ENCODE data around the gene TSPYL1. TPM values are rescaled to one million over a fixed set of nuclear protein-coding genes. Genes with fewer than 3 reads are reported as not detected.

Gene TSPYL1
- total and polyA plus RNA-seq, 2 of the 8 experiments (the other 6 are each of a cell fraction or from before 2014, with no cell fraction given): 33.2 to 79.1 TPM

GRCh38 chr6:116300566-116300965 lies 20.8 kb upstream of the TSPYL1 start:
- Histone ChIP-seq H2BK120ac (replicated peaks; ENCODE audit: low read depth, low read length) (no peak overlapping the region), H2BK12ac (ENCODE audit: low read depth, low read length) (no peak overlapping the region), H3K4me2 (ENCODE audit: insufficient read depth in 1 of 2, low read depth in 2 of 2, low read length in 2 of 2) (no peak overlapping the region), H2AK5ac (ENCODE audit: low read depth, low read length) (no peak overlapping the region), H4K5ac (ENCODE audit: insufficient read length, low read depth, low read length) (no peak overlapping the region), H3K4me3 (ENCODE audit: extremely low read depth in 1 of 4, insufficient read depth in 2 of 4, low read depth in 3 of 4, low read length in 4 of 4) (no peak overlapping the region), H4K91ac (replicated peaks; ENCODE audit: insufficient read length, low read length) (no peak overlapping the region), H3K23me2 (ENCODE audit: low read depth, low read length) (no peaks in the 10 kb centered on the region), H3K14ac (ENCODE audit: insufficient read length) (no peak overlapping the region), H2BK15ac (ENCODE audit: low read length) (no peak overlapping the region), H3K18ac (ENCODE audit: extremely low read depth, low read length) (no peak overlapping the region), H3K36me3 (ENCODE audit: control insufficient read depth in 2 of 4, insufficient read depth in 4 of 4, low read length in 3 of 4) (no peaks in the 10 kb centered on the region), H4K8ac (ENCODE audit: extremely low read depth, insufficient read depth, low read length) (no peak overlapping the region), H3K9me3 (ENCODE audit: insufficient read depth in 2 of 2, low read depth in 1 of 2, low read length in 1 of 2) (peaks cover 6 to 7% of the 10 kb centered on the region in 2 experiments), H3K23ac (ENCODE audit: insufficient read length) (no peak overlapping the region), H3K79me2 (ENCODE audit: control insufficient read depth in 1 of 2, insufficient read depth in 2 of 2, low read length in 2 of 2) (no peaks in the 10 kb centered on the region), H2BK5ac (ENCODE audit: low read depth, low read length) (no peak overlapping the region), H3K79me1 (ENCODE audit: low read depth, low read length) (no peaks in the 10 kb centered on the region), H3K56ac (replicated peaks; ENCODE audit: insufficient read length, low read depth, low read length) (no peak overlapping the region), H2AFZ (ENCODE audit: low read length) (no peak overlapping the region), H3K9ac (replicated peaks in 1 of 4; ENCODE audit: extremely low read depth in 1 of 4, low read depth in 3 of 4, low read length in 3 of 4) (no peak overlapping the region), H3K4ac (replicated peaks; ENCODE audit: insufficient read length, low read depth, low read length) (no peak overlapping the region), H2BK20ac (ENCODE audit: low read length) (no peak overlapping the region), H3K27me3 (replicated peaks in 1 of 4; ENCODE audit: control insufficient read depth in 3 of 4, extremely low read depth in 1 of 4, insufficient read depth in 3 of 4, low read length in 3 of 4) (no peaks in the 10 kb centered on the region), H3K27ac (ENCODE audit: low read depth, low read length) (no peak overlapping the region), H3K4me1 (replicated peaks in 1 of 4; ENCODE audit: control insufficient read depth in 3 of 4, insufficient read depth in 4 of 4, low read length in 3 of 4) (no peaks in the 10 kb centered on the region), H4K20me1 (replicated peaks in 1 of 2; ENCODE audit: control insufficient read depth in 1 of 2, insufficient read depth in 2 of 2, low read length in 2 of 2) (no peaks in the 10 kb centered on the region)
- CTCF ChIA-PET (ENCODE audit: partially characterized antibody): no interaction called here
- DNase-seq (ENCODE audit: low read depth in 1 of 2, low spot score in 2 of 2) (no peak), FAIRE-seq (no peak)
- 87% methylated on average over 1 of the region's 1 CpG; no CpG with 5 or more reads in 1 of the 2 experiments for WGBS, 2 experiments (ENCODE audit: extremely low coverage in 1 of 2, insufficient coverage in 1 of 2, insufficient read length in 1 of 2, insufficient replicate concordance in 2 of 2, low coverage in 1 of 2, low lambda C conversion rate in 2 of 2, missing lambda C conversion rate in 1 of 2)
- POLR2A ChIA-PET (ENCODE audit: partially characterized antibody): no interaction called here
- TF ChIP-seq CBX8 (IDR thresholded peaks at IDR 0.05; ENCODE audit: borderline replicate concordance, low read depth, low read length) (no peak), SIN3A (conservative IDR thresholded peaks at IDR 0.05 in 1 of 2, IDR thresholded peaks at IDR 0.05 in 1 of 2; ENCODE audit: low read depth in 1 of 2, low read length in 2 of 2) (no peak), SP1 (IDR thresholded peaks at IDR 0.05; ENCODE audit: low read depth, low read length) (no peak), SAP30 (IDR thresholded peaks at IDR 0.05; ENCODE audit: insufficient read depth, insufficient replicate concordance, low read length) (no peak), RNF2 (IDR thresholded peaks at IDR 0.05; ENCODE audit: borderline replicate concordance, low read depth, low read length, missing control alignments, poor library complexity, severe bottlenecking) (no peak), CEBPB (IDR thresholded peaks at IDR 0.05; ENCODE audit: low read depth, low read length) (no peak), EP300 (IDR thresholded peaks at IDR 0.05; ENCODE audit: borderline replicate concordance in 1 of 2, low read depth in 2 of 2, low read length in 2 of 2) (no peak), CHD2 (IDR thresholded peaks at IDR 0.05; ENCODE audit: low read length) (no peak), ASH2L (IDR thresholded peaks at IDR 0.05; ENCODE audit: low read length) (no peak), GTF2F1 (IDR thresholded peaks at IDR 0.05; ENCODE audit: borderline replicate concordance, low read depth, low read length) (no peak), CREB1 (IDR thresholded peaks at IDR 0.05) (no peak), RXRA (IDR thresholded peaks at IDR 0.05; ENCODE audit: insufficient read depth, low read depth, low read length) (no peak)

Data from H1 (cell line).